Adipocyte (in vitro differentiated cells): ENCODE data around the gene PCMTD2.
"Not testable (repeated sequence)": the region's sequence is repeated elsewhere in the genome, so short reads cannot be mapped to it uniquely, and the experiment has no call there.

ENCODE experiments used
- DNase-seq: peaks from one replicate; pipeline ENCODE4 v3.0.0-alpha.2; 2015; ENCODE audit warnings: low read depth
- H3K27me3 ChIP-seq: replicated peaks from 2 replicates; pipeline ENCODE4 v1.7.0; 2013; ENCODE audit warnings: mild to moderate bottlenecking, low read length, moderate library complexity; ENCODE audit not compliant: control insufficient read depth, insufficient read depth
- H3K36me3 ChIP-seq: 2 replicates; pipeline ENCODE4 v1.7.0; 2013; ENCODE audit warnings: low read length, mild to moderate bottlenecking, moderate library complexity; ENCODE audit not compliant: control insufficient read depth, insufficient read depth, severe bottlenecking
- H3K4me1 ChIP-seq: 2 replicates; pipeline ENCODE4 v1.7.0; 2013; ENCODE audit warnings: mild to moderate bottlenecking, low read length, moderate library complexity; ENCODE audit not compliant: control insufficient read depth, insufficient read depth
- H3K4me3 ChIP-seq: 2 replicates; pipeline ENCODE4 v1.7.0; 2013; ENCODE audit warnings: mild to moderate bottlenecking, low read length, moderate library complexity
- H3K9ac ChIP-seq: 2 replicates; pipeline ENCODE4 v1.7.0; 2013; ENCODE audit warnings: mild to moderate bottlenecking, low read length, moderate library complexity
- H3K9me3 ChIP-seq: 2 replicates; pipeline ENCODE4 v1.7.0; 2013; ENCODE audit warnings: mild to moderate bottlenecking, low read length, moderate library complexity; ENCODE audit not compliant: control insufficient read depth

PCMTD2 gene

DNA sequence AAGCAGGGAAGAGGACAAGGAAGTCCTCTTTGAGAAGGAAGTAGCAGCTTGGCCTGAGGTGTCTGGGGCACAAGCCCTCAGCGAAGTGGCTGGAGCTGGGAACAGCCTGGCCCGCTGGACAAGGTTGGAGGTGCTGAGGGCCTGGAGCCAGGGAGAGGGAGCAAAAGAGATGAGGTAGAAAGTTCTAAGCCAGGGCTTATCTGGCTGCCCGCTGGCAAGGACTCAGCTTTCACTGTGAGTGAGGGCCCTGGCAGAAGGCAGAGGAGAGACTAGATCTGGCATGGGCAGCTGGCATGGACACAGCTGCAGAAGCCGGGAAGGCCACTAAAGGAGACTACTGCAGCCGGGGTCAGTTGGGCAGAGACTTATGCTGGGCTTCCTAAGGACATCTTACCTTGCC is 21.8 kb upstream of the PCMTD2 start:
- Histone ChIP-seq H3K36me3 (no peaks in the 10 kb centered on the region), H3K9me3 (no peaks in the 10 kb centered on the region), H3K9ac (no peak overlapping the region), H3K4me3 (no peak overlapping the region), H3K27me3 (peaks cover 15% of the 10 kb centered on the region), H3K4me1 (no peaks in the 10 kb centered on the region)
- DNase-seq, result no peak

DNA sequence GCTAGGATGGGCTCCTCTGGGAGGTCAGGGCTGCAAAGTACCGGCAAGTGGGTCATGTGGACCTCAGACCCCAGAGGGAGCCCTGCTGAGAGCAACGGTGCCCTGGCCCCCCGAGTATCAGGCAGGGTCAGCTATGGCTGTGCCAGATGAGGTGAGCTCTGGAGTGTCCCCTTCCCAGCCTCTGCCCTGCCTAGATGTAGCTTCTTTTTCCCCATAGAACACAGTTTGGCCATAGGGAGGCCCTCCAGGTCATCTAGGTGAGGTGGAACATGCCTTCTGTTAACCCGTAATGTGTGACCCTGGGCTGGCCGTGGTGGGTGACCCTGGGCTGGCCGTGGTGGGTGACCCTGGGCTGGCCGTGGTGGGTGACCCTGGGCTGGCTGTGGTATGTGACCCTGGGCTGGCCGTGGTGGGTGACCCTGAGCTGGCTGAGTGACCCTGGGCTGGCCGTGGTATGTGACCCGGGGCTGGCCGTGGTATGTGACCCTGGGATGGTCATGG is 21.2 kb upstream of the PCMTD2 start:
- Histone ChIP-seq H3K36me3 (no peaks in the 10 kb centered on the region), H3K4me1 (no peaks in the 10 kb centered on the region), H3K27me3 (peaks cover 17% of the 10 kb centered on the region), H3K9me3 (no peaks in the 10 kb centered on the region), H3K9ac (no peak overlapping the region), H3K4me3 (no peak overlapping the region)
- DNase-seq, result no peak

DNA sequence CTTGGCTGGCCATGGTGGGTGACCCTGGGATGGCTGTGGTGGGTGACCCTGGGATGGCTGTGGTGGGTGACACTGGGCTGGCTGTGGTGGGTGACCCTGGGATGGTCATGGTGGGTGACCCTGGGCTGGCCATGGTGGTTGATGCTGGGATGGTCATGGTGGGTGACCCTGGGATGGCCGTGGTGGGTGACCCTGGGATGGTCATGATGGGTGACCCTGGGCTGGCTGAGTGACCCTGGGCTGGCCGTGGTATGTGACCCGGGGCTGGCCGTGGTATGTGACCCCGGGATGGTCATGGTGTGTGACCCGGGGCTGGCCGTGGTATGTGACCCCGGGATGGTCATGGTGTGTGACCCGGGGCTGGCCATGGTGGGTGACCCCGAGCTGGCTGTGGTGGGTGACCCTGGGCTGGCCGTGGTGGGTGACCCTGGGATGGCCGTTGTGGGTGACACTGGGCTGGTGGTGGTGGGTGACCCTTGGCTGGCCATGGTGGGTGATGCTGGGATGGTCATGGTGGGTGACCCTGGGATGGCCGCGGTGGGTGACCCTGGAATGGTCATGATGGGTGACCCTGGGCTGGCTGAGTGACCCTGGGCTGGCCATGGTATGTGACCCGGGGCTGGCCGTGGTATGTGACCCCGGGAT is 20.5 kb upstream of the PCMTD2 start:
- H3K9ac ChIP-seq, H3K9me3 ChIP-seq, H3K4me3 ChIP-seq, H3K36me3 ChIP-seq, DNase-seq, H3K4me1 ChIP-seq: not testable (repeated sequence)
- H3K27me3 ChIP-seq, result peaks cover 14% of the 10 kb centered on the region

DNA sequence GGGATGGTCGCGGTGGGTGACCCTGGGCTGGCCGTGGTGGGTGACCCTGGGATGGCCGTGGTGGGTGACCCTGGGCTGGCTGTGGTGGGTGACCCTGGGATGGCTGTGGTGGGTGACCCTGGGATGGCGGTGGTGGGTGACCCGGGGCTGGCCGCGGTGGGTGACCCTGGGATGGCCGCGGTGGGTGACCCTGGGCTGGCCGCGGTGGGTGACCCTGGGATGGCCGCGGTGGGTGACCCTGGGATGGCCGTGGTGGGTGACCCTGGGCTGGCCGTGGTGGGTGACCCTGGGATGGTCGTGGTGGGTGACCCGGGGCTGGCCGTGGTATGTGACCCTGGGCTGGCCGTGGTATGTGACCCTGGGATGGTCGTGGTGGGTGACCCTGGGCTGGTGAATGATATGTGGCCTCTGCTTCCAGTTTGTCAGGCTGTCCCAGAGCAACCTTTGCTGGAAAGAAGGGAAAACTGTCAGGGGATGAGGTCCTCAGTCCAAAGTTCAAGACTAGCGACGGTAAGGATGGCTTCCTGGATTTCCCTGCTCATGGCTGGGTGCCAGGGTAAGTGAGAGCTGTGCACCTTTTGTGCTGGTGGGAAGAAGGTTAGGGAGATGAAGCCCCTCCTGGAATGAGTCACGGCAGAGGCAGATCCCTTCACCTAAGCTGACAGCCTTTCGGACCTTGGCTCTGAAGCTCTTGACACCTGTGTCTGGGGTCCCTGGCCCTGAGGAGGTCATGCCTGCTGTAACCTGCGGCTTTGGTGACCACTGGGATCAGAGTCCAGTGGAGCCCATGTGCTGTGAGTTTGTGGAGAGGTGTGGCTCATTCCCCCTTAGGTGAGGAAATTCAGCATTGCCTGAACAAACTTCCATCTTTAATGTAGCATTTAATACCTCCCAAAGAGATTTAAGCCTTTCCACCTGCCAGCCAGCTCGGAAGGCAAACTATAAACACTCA is 19.1 kb upstream of the PCMTD2 start:
- H3K36me3 ChIP-seq, result no peaks in the 10 kb centered on the region
- no peak overlapping the region for H3K9ac ChIP-seq
- no peak for DNase-seq
- H3K4me3 ChIP-seq, result no peak overlapping the region
- no peaks in the 10 kb centered on the region for H3K9me3 ChIP-seq
- peaks cover 21% of the 10 kb centered on the region for H3K27me3 ChIP-seq
- no peaks in the 10 kb centered on the region for H3K4me1 ChIP-seq

DNA sequence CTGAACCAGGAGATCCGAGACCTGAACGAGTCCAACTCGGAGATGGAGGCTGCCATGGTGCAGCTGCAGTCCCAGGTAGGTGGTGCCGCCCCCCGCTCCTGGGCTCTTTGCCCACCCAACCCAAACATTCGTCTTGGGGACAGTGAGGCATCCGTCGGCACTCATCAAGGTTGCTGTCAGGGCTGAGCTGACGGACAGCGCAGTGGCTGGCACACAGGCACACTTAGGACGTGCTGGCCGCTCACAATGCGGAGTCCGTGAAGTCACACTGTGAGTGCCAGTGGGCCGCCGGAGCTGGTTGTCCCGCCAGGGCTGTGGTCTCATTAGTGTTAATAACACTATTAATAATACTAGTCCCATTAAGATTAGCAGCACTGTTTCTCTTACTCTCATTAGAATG is 18.2 kb upstream of the PCMTD2 start:
- Histone ChIP-seq H3K9me3 (no peaks in the 10 kb centered on the region), H3K4me1 (no peaks in the 10 kb centered on the region), H3K27me3 (peaks cover 25% of the 10 kb centered on the region), H3K4me3 (no peak overlapping the region), H3K36me3 (no peaks in the 10 kb centered on the region), H3K9ac (no peak overlapping the region)
- no peak for DNase-seq

DNA sequence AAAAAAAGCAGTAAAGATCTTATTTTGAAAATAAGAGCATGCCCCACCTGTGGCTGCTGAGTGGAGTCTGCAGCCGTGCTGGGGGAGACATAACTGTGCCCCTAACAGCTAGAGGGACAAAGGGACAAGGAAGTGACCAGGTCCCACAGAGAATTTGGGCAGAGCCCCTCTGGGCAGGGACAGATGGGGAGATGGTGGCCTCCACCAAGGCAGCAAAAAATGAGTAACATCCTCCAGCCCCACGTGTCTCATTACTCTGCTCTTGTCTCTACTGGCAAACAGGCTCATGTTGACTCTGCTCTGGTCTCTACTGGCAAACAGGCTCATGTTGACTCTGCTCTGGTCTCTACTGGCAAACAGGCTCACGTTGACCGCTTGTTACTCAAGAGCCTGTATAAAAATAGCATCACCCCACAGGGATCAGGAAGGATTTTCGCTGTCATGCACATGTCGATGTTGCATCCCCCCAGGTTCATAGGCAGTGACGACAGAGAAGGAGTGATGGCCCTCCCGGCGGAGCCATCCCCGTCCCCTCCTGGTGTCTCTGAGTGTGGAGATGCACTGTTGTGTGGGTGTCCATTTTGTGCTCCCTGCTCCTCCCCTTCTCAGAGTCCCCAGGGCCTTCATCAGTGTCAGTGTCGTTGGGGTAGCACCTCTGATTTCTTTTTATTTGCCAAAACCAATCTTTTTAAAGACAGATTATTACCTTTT is 17.3 kb upstream of the PCMTD2 start:
- no peak for DNase-seq

DNA sequence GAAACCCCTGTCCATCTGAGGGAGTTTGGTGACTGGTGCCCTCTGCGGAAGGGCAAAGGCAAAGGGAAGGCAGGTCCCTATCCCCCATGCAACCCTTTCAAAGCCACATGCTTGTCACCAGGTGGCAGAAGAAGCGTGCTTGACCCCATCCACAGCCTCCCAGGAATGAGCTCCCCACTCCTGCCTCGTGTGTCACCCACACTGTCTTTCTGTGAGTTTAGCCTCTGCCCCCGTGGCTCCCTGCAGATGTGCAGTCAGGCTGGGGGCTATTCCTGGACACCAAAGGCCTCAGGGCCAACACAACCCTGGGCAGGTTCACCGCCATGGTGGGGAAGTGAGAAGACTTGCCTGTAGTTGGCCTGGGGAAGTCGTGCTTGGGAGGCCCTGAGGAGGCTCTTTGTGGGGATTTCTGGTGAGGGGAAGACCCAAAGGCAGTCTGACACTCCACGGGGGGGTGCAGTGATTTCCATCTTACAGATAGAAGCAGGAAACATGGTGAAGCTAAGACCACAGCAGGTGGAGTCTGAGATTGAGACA is 16.6 kb upstream of the PCMTD2 start:
- no peak overlapping the region for H3K9ac ChIP-seq
- H3K4me3 ChIP-seq, result no peak overlapping the region
- peaks cover 40% of the 10 kb centered on the region for H3K27me3 ChIP-seq
- no peaks in the 10 kb centered on the region for H3K36me3 ChIP-seq
- H3K4me1 ChIP-seq, result no peaks in the 10 kb centered on the region
- no peaks in the 10 kb centered on the region for H3K9me3 ChIP-seq
- DNase-seq, result no peak

More for the DNA sequence above, 17.3 kb upstream of the PCMTD2 start:
- Histone ChIP-seq H3K36me3 (no peaks in the 10 kb centered on the region), H3K9me3 (no peaks in the 10 kb centered on the region), H3K9ac (no peak overlapping the region), H3K4me1 (no peaks in the 10 kb centered on the region), H3K27me3 (peaks cover 34% of the 10 kb centered on the region), H3K4me3 (no peak overlapping the region)

DNA sequence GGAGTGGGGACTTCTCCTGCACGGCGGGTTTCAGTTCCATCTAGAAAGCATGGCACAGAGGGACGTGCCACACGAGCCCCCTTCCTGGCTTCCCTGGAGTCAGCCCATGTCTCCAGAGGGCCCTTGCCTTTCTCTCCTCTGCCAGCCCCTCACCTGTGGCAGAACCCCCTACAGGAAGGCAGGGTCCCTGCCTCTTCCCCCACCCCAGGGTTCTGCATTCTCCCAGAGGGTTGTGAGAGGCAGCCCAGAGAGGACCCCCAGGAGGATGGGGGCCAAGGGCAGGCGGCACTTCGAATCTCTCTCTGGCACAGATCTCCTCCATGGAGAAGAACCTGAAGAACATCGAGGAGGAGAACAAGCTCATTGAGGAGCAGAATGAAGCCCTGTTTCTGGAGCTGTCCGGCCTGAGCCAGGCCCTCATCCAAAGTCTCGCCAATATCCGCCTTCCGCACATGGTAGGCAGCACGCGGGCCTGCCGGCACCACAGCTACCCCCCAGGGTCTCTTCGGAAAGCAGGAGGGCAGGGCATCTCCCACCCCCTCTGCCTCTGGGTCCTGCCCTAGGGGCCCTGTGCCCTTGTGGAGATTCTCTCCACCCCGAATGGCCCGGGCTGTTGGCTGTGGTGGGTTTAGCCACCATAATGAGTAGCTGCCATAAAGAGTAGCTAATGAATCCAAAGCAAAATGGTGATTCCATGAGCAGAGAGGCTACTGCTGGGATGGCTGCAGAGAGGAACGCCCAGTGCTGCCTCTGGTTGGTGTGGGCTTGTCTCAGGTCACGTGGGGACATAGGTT is 15.9 kb upstream of the PCMTD2 start:
- H3K4me1 ChIP-seq, result no peaks in the 10 kb centered on the region
- no peaks in the 10 kb centered on the region for H3K36me3 ChIP-seq
- H3K4me3 ChIP-seq, result no peak overlapping the region
- no peaks in the 10 kb centered on the region for H3K9me3 ChIP-seq
- DNase-seq, result no peak
- peaks cover 48% of the 10 kb centered on the region for H3K27me3 ChIP-seq
- no peak overlapping the region for H3K9ac ChIP-seq

DNA sequence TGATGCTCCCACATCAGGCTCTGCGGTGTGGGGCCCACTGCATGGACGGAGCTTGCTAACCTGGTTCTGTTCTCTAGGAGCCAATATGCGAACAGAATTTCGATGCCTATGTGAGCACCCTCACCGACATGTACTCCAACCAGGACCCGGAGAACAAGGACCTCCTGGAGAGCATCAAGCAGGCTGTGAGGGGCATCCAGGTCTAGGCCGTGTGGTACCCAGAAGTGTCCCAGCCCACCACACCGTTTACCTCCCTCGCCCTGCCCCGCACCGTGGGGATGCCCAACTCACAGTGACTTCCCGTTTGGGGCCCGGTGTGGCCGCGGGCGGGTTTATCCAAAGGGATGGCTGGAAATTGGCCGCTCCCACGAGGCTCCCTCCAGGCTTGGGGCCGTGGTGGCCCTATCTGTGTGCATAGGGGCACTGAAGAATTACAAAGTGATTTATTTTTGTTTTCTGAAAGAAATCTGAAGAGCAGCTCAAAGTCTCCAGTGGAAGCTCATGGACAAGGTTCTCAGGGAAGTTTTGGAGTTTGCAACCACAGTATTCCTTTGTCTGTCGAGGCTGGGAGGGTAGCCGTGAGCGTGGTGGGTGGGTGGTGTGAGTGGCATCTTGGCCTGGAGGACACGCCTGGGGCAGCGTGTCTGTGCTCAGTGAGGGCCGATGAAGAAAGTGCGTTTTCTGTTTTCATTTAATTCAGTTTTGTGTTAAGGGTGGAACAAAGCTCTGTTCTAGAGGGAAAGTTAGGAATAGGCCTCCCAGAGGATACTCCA is 15.1 kb upstream of the PCMTD2 start:
- Histone ChIP-seq H3K4me3 (no peak overlapping the region), H3K36me3 (no peaks in the 10 kb centered on the region), H3K4me1 (no peaks in the 10 kb centered on the region), H3K27me3 (peaks cover 55% of the 10 kb centered on the region), H3K9ac (no peak overlapping the region), H3K9me3 (no peaks in the 10 kb centered on the region)
- no peak for DNase-seq

DNA sequence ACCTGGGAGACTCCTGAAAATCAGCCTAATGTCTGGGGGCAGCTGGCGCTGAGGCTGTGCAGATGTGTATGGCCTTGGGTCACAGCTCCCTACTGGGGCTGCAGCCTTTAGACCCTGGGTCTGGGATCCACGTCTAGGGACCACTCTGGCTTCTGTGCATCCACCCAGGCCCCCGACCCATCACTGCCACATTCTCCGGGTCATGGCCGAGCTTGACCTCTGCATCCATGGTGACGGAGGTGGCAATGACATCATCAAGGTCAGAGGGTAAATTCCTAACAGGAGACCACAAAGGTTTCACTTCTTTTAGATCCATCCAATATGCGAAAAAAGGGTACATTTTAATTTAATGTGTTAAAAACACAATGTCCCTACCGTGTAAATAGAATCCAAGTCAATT is 14.5 kb upstream of the PCMTD2 start:
- Histone ChIP-seq H3K9me3 (no peaks in the 10 kb centered on the region), H3K27me3 (peaks cover 61% of the 10 kb centered on the region), H3K36me3 (no peaks in the 10 kb centered on the region), H3K9ac (no peak overlapping the region), H3K4me3 (no peak overlapping the region), H3K4me1 (no peaks in the 10 kb centered on the region)
- DNase-seq, result no peak
